Activated CD8-positive, alpha-beta T cell treated with anti-CD3 and anti-CD28 coated beads for 36 hours (primary cell): ENCODE results near the gene TTLL3. TPM values are rescaled to one million over a fixed set of nuclear protein-coding genes. Genes with fewer than 3 reads are reported as not detected.

Experiments used
- ATAC-seq: fragments of 200-7000 bp; cut with Tn5 transposase; one replicate; pipeline ENCODE4 v1.10.0; 2021; ENCODE audit warnings: mild to moderate bottlenecking, moderate library complexity
- CTCF ChIA-PET: fragments of 350-600 bp; sonication (Branson Sonifier 250); formaldehyde crosslinking; loops from one replicate; lab custom pipeline; 2021; ENCODE audit warnings: antibody characterized with exemption; lab: Charles Lee
- POLR2A ChIA-PET: fragments of 350-600 bp; sonication (Branson Sonifier 250); formaldehyde crosslinking; loops from one replicate; lab custom pipeline; 2021; ENCODE audit warnings: antibody characterized with exemption; lab: Charles Lee
- DNase-seq: peaks from one replicate; pipeline ENCODE4 v3.0.0-alpha.2; 2020
- H3K27ac Mint-ChIP-seq: one replicate; pipeline ENCODE4 v1.8.0; 2021; ENCODE audit warnings: mild to moderate bottlenecking, mixed read lengths
- H3K27me3 Mint-ChIP-seq: one replicate; pipeline ENCODE4 v1.8.0; 2021; ENCODE audit warnings: mixed read lengths
- H3K36me3 Mint-ChIP-seq: one replicate; pipeline ENCODE4 v1.8.0; 2021; ENCODE audit warnings: low read depth, mixed read lengths
- H3K4me1 Mint-ChIP-seq: one replicate; pipeline ENCODE4 v1.8.0; 2021; ENCODE audit warnings: low read depth, mixed read lengths
- H3K4me3 Mint-ChIP-seq: one replicate; pipeline ENCODE4 v1.8.0; 2021; ENCODE audit warnings: mild to moderate bottlenecking, moderate library complexity, mixed read lengths
- H3K9me3 Mint-ChIP-seq: one replicate; pipeline ENCODE4 v1.8.0; 2021; ENCODE audit warnings: mixed read lengths
- CTCF ChIP-seq: fragments of 200-600 bp; IDR thresholded peaks from one replicate; pipeline ENCODE4 v1.8.0; 2022; ENCODE audit warnings: antibody characterized with exemption, mild to moderate bottlenecking
- intact Hi-C: fragments of 100-400 bp; cut with micrococcal nuclease; formaldehyde crosslinking; loops from one replicate; pipeline ENCODE4 v1.10.0; 2022
- total RNA-seq, 2 experiments: library from RNA; stranded (reverse); gene quantifications; one replicate each; pipeline ENCODE4 v1.2.3, GENCODE V29; 2021

Gene TTLL3
- total RNA-seq, 2 experiments from 2014 or later: 52.4 to 61.1 TPM

GRCh38 chr3:9765865-9766264 lies 44.2 kb upstream of the TTLL3 start:
- peaks cover 32% of the 10 kb centered on the region for H3K4me1 Mint-ChIP-seq
- ChIA-PET CTCF (no interaction called here), POLR2A (interaction anchor here (1.4 to 3.8 kb wide), 3 partner anchors 10 to 12 kb away, joined by 6 to 25 read pairs (median 8); no protein-coding TSS in a partner anchor)
- H3K9me3 Mint-ChIP-seq: no peaks in the 10 kb centered on the region
- no peak for TF ChIP-seq CTCF
- intact Hi-C loops: no loop called here
- H3K4me3 Mint-ChIP-seq: no peak overlapping the region
- no peaks in the 10 kb centered on the region for H3K27me3 Mint-ChIP-seq
- no peak overlapping the region for H3K27ac Mint-ChIP-seq
- peaks cover 34% of the 10 kb centered on the region for H3K36me3 Mint-ChIP-seq
- DNase-seq (no peak), ATAC-seq (no peak)

- intact Hi-C loops: no loop called here
- H3K4me1 Mint-ChIP-seq: peaks cover 32% of the 10 kb centered on the region
- CTCF ChIA-PET: interaction anchor here (0.7 kb wide), 1 partner anchor 164 kb away, joined by 4 read pairs; no protein-coding TSS in a partner anchor
- no peak for TF ChIP-seq CTCF
- peak overlapping the region; percentile 16 for H3K4me3 Mint-ChIP-seq
- H3K27ac Mint-ChIP-seq: no peak overlapping the region
- DNase-seq: no peak
- no peaks in the 10 kb centered on the region for H3K9me3 Mint-ChIP-seq
- no peaks in the 10 kb centered on the region for H3K27me3 Mint-ChIP-seq
- no peak for ATAC-seq
- H3K36me3 Mint-ChIP-seq: peaks cover 28% of the 10 kb centered on the region
- POLR2A ChIA-PET: interaction anchor here (1.0 to 3.8 kb wide), 3 partner anchors 10 to 36 kb away, joined by 3 to 25 read pairs (median 6); partner anchors contain the start of gene BRPF1
These were observed 42.6 kb upstream of the TTLL3 start for GRCh38 chr3:9767418-9767817.

GRCh38 chr3:9768141-9768775 lies 41.8 kb upstream of the TTLL3 start:
- POLR2A ChIA-PET: interaction anchor here (0.6 to 3.8 kb wide), 10 partner anchors 9 to 372 kb away, joined by 3 to 25 read pairs (median 4); partner anchors contain the start of gene BRPF1
- H3K9me3 Mint-ChIP-seq: no peaks in the 10 kb centered on the region
- H3K27me3 Mint-ChIP-seq: no peaks in the 10 kb centered on the region
- peaks cover 28% of the 10 kb centered on the region for H3K36me3 Mint-ChIP-seq
- peaks cover 32% of the 10 kb centered on the region for H3K4me1 Mint-ChIP-seq
- CTCF ChIA-PET: no interaction called here
- DNase-seq (no peak), ATAC-seq (no peak)
- intact Hi-C loops: no loop called here
- no peak overlapping the region for H3K27ac Mint-ChIP-seq
- H3K4me3 Mint-ChIP-seq: peak overlapping the region; percentile 82
- TF ChIP-seq CTCF: no peak

GRCh38 chr3:9769012-9769411 lies 41.0 kb upstream of the TTLL3 start:
- Mint-ChIP-seq H3K9me3 (no peaks in the 10 kb centered on the region), H3K27me3 (no peaks in the 10 kb centered on the region), H3K4me3 (peak overlapping the region; percentile 82), H3K36me3 (peaks cover 30% of the 10 kb centered on the region), H3K27ac (peak overlapping the region; percentile 28), H3K4me1 (peaks cover 32% of the 10 kb centered on the region)
- no peak for TF ChIP-seq CTCF
- ChIA-PET POLR2A (interaction anchor here (0.6 to 3.8 kb wide), 11 partner anchors 8 to 373 kb away, joined by 3 to 25 read pairs (median 4); partner anchors contain the start of genes ARPC4, BRPF1 and TADA3), CTCF (no interaction called here)
- intact Hi-C loops: no loop called here
- no peak for ATAC-seq
- no peak for DNase-seq
